Measurements from ENCODE around the gene ADIPOR1.
"Not testable (repeated sequence)": the region's sequence is repeated elsewhere in the genome, so short reads cannot be mapped to it uniquely, and the experiment has no call there.

The ADIPOR1 gene

GRCh38 chr1:202935844-202936243 is 22.3 kb downstream of the ADIPOR1 start:
- DNase-seq = no peak
- peaks cover 8% of the 10 kb centered on the region for H3K27me3 Mint-ChIP-seq

GRCh38 chr1:202934755-202935154 is 23.4 kb downstream of the ADIPOR1 start:
- ATAC-seq = no peak
- Mint-ChIP-seq H3K4me1 (no peaks in the 10 kb centered on the region), H3K9me3 (no peaks in the 10 kb centered on the region), H3K27ac (no peak overlapping the region), H3K36me3 (ENCODE audit: low read depth) (no peaks in the 10 kb centered on the region), H3K4me3 (no peak overlapping the region), H3K27me3 (peaks cover 8% of the 10 kb centered on the region)
- no peak for DNase-seq

More at GRCh38 chr1:202935844-202936243, 22.3 kb downstream of the ADIPOR1 start:
- ATAC-seq = no peak
- no peaks in the 10 kb centered on the region for H3K9me3 Mint-ChIP-seq
- H3K36me3 Mint-ChIP-seq (ENCODE audit: low read depth) = peaks cover 5% of the 10 kb centered on the region
- H3K4me1 Mint-ChIP-seq = no peaks in the 10 kb centered on the region
- H3K27ac Mint-ChIP-seq = no peak overlapping the region
- no peak overlapping the region for H3K4me3 Mint-ChIP-seq

- no peaks in the 10 kb centered on the region for H3K36me3 Mint-ChIP-seq (ENCODE audit: low read depth)
- no peak for ATAC-seq
- H3K4me1 Mint-ChIP-seq = no peaks in the 10 kb centered on the region
- peaks cover 8% of the 10 kb centered on the region for H3K27me3 Mint-ChIP-seq
- no peak for DNase-seq
- no peak overlapping the region for H3K4me3 Mint-ChIP-seq
- no peaks in the 10 kb centered on the region for H3K9me3 Mint-ChIP-seq
- H3K27ac Mint-ChIP-seq = no peak overlapping the region
Observed at GRCh38 chr1:202932476-202932875, 25.6 kb downstream of the ADIPOR1 start.

- Mint-ChIP-seq H3K27me3 (no peaks in the 10 kb centered on the region), H3K27ac (peak within 1 kb of the TSS; percentile 86), H3K4me1 (peaks cover 35% of the 10 kb centered on the region), H3K9me3 (no peaks in the 10 kb centered on the region), H3K4me3 (peak within 1 kb of the TSS; percentile 91), H3K36me3 (ENCODE audit: low read depth) (peaks cover 15% of the 10 kb centered on the region)
- DNase-seq (peak; percentile 98), ATAC-seq (peak; percentile 99)
Observed at GRCh38 chr1:202926581-202927491, 31.3 kb downstream of the ADIPOR1 start, which contains the start of gene KLHL12. KLHL12 (minus strand) TSS chr1:202927234; CDS start chr1:202925162, 2,072 bp downstream.

- Mint-ChIP-seq H3K27ac (no peak overlapping the region), H3K4me1 (peaks cover 35% of the 10 kb centered on the region), H3K9me3 (no peaks in the 10 kb centered on the region), H3K4me3 (no peak overlapping the region), H3K27me3 (no peaks in the 10 kb centered on the region), H3K36me3 (ENCODE audit: low read depth) (peaks cover 22% of the 10 kb centered on the region)
- ATAC-seq (no peak), DNase-seq (no peak)
Observed at GRCh38 chr1:202923533-202923932, 34.6 kb downstream of the ADIPOR1 start.

- no peak for ATAC-seq
- no peak for DNase-seq
- Mint-ChIP-seq H3K27me3 (no peaks in the 10 kb centered on the region), H3K27ac (no peak overlapping the region), H3K36me3 (ENCODE audit: low read depth) (peaks cover 32% of the 10 kb centered on the region), H3K4me1 (peaks cover 21% of the 10 kb centered on the region), H3K9me3 (no peaks in the 10 kb centered on the region), H3K4me3 (no peak overlapping the region)
Observed at GRCh38 chr1:202919615-202920014, 38.5 kb downstream of the ADIPOR1 start.

- peaks cover 48% of the 10 kb centered on the region for H3K36me3 Mint-ChIP-seq (ENCODE audit: low read depth)
- H3K4me3 Mint-ChIP-seq = no peak overlapping the region
- no peaks in the 10 kb centered on the region for H3K9me3 Mint-ChIP-seq
Observed at GRCh38 chr1:202915146-202915545, 43.0 kb downstream of the ADIPOR1 start.

GRCh38 chr1:202912476-202912875 is 45.6 kb downstream of the ADIPOR1 start:
- Mint-ChIP-seq H3K36me3 (ENCODE audit: low read depth) (peaks cover 38% of the 10 kb centered on the region), H3K27ac (peak overlapping the region; percentile 38)
- H3K9me3 Mint-ChIP-seq, ATAC-seq, DNase-seq, H3K27me3 Mint-ChIP-seq, H3K4me3 Mint-ChIP-seq, H3K4me1 Mint-ChIP-seq: not testable (repeated sequence)

More at GRCh38 chr1:202915146-202915545, 43.0 kb downstream of the ADIPOR1 start:
- DNase-seq = no peak
- H3K4me1 Mint-ChIP-seq = peaks cover 7% of the 10 kb centered on the region
- H3K27me3 Mint-ChIP-seq = no peaks in the 10 kb centered on the region
- no peak for ATAC-seq
- no peak overlapping the region for H3K27ac Mint-ChIP-seq

GRCh38 chr1:202909494-202909893 is 48.6 kb downstream of the ADIPOR1 start:
- Mint-ChIP-seq H3K4me1 (peaks cover 7% of the 10 kb centered on the region), H3K27me3 (no peaks in the 10 kb centered on the region), H3K4me3 (no peak overlapping the region), H3K27ac (no peak overlapping the region), H3K9me3 (no peaks in the 10 kb centered on the region), H3K36me3 (ENCODE audit: low read depth) (peaks cover 41% of the 10 kb centered on the region)
- no peak for ATAC-seq
- no peak for DNase-seq

GRCh38 chr1:202908998-202909397 is 49.1 kb downstream of the ADIPOR1 start:
- ATAC-seq (no peak), DNase-seq (no peak)
- Mint-ChIP-seq H3K36me3 (ENCODE audit: low read depth) (peaks cover 41% of the 10 kb centered on the region), H3K4me3 (no peak overlapping the region), H3K9me3 (no peaks in the 10 kb centered on the region), H3K4me1 (peaks cover 7% of the 10 kb centered on the region), H3K27me3 (no peaks in the 10 kb centered on the region), H3K27ac (no peak overlapping the region)

GRCh38 chr1:202905331-202905730 is 52.8 kb downstream of the ADIPOR1 start:
- ATAC-seq (no peak), DNase-seq (no peak)
- Mint-ChIP-seq H3K4me3 (no peak overlapping the region), H3K36me3 (ENCODE audit: low read depth) (peaks cover 16% of the 10 kb centered on the region), H3K27ac (no peak overlapping the region), H3K9me3 (no peaks in the 10 kb centered on the region), H3K27me3 (no peaks in the 10 kb centered on the region), H3K4me1 (no peaks in the 10 kb centered on the region)

- H3K27me3 Mint-ChIP-seq, ATAC-seq, H3K4me3 Mint-ChIP-seq, DNase-seq, H3K9me3 Mint-ChIP-seq, H3K4me1 Mint-ChIP-seq, H3K27ac Mint-ChIP-seq: not testable (repeated sequence)
- peaks cover 20% of the 10 kb centered on the region for H3K36me3 Mint-ChIP-seq (ENCODE audit: low read depth)
Observed at GRCh38 chr1:202903808-202904207, 54.3 kb downstream of the ADIPOR1 start.

- Mint-ChIP-seq H3K36me3 (ENCODE audit: low read depth) (peaks cover 31% of the 10 kb centered on the region), H3K27ac (no peak overlapping the region), H3K9me3 (no peaks in the 10 kb centered on the region)
Observed at GRCh38 chr1:202901555-202901954, 56.6 kb downstream of the ADIPOR1 start.

GRCh38 chr1:202892501-202892900 is 65.6 kb downstream of the ADIPOR1 start:
- no peak for ATAC-seq
- H3K9me3 Mint-ChIP-seq = no peaks in the 10 kb centered on the region
- DNase-seq = no peak

More at GRCh38 chr1:202901555-202901954, 56.6 kb downstream of the ADIPOR1 start:
- Mint-ChIP-seq H3K27me3 (no peaks in the 10 kb centered on the region), H3K4me3 (no peak overlapping the region), H3K4me1 (no peaks in the 10 kb centered on the region)
- no peak for ATAC-seq
- no peak for DNase-seq

More at GRCh38 chr1:202892501-202892900, 65.6 kb downstream of the ADIPOR1 start:
- Mint-ChIP-seq H3K27ac (no peak overlapping the region), H3K4me3 (no peak overlapping the region), H3K4me1 (peaks cover 17% of the 10 kb centered on the region), H3K36me3 (ENCODE audit: low read depth) (peaks cover 41% of the 10 kb centered on the region), H3K27me3 (no peaks in the 10 kb centered on the region)

Measured in activated naive CD8-positive, alpha-beta T cell treated with anti-CD3 and anti-CD28 coated beads, Interleukin-2, amount 50 U/mL, for 24 hours (primary cell).